Neural cell (in vitro differentiated cells): ENCODE data around the gene LLGL2. TPM values are rescaled to one million over a fixed set of nuclear protein-coding genes. Genes with fewer than 3 reads are reported as not detected.

ENCODE experiments used
- H2AFZ ChIP-seq: fragments of 200-600, 300-800 bp; sonication (generic), shearing (Covaris generic); 2 replicates; pipeline ENCODE4 v1.6.0; 2014; ENCODE audit warnings: low read depth, mild to moderate bottlenecking, antibody characterized with exemption, low read length, moderate library complexity
- H3F3A ChIP-seq: fragments of 200-600 bp; shearing (Covaris generic); 2 replicates; pipeline ENCODE4 v1.6.1; 2016; ENCODE audit warnings: mild to moderate bottlenecking, moderate library complexity, mixed read lengths, antibody characterized with exemption, low read length; ENCODE audit not compliant: insufficient read depth, poor library complexity, severe bottlenecking
- H3K27ac ChIP-seq: fragments of 200-600, 300-800 bp; sonication (generic), shearing (Covaris generic); 2 replicates; pipeline ENCODE4 v1.5.1; 2014; ENCODE audit warnings: mild to moderate bottlenecking, low read length, moderate library complexity
- H3K27me3 ChIP-seq: fragments of 300-800, 200-600 bp; sonication (generic), shearing (Covaris generic); 2 replicates; pipeline ENCODE4 v1.6.0; 2014; ENCODE audit warnings: mild to moderate bottlenecking, low read depth, low read length, moderate library complexity; ENCODE audit not compliant: insufficient read depth
- H3K36me3 ChIP-seq: fragments of 300-800, 200-600 bp; sonication (generic), shearing (Covaris generic); 2 replicates; pipeline ENCODE4 v1.5.1; 2014; ENCODE audit warnings: mild to moderate bottlenecking, antibody characterized with exemption, low read length, moderate library complexity; ENCODE audit not compliant: insufficient read depth
- H3K4me2 ChIP-seq: fragments of 300-800, 200-600 bp; sonication (generic), shearing (Covaris generic); 2 replicates; pipeline ENCODE4 v1.6.0; 2014; ENCODE audit warnings: mild to moderate bottlenecking, low read length
- H3K4me3 ChIP-seq: fragments of 300-800, 200-600 bp; sonication (generic), shearing (Covaris generic); 2 replicates; pipeline ENCODE4 v1.5.1; 2014; ENCODE audit warnings: mild to moderate bottlenecking, low read length, moderate library complexity
- H3K79me2 ChIP-seq: fragments of 200-600 bp; shearing (Covaris generic); replicated peaks from 2 replicates; pipeline ENCODE4 v1.6.0; 2014; ENCODE audit warnings: mild to moderate bottlenecking, low read length, moderate library complexity; ENCODE audit not compliant: insufficient read depth
- H3K9ac ChIP-seq: fragments of 300-800, 200-600 bp; sonication (generic), shearing (Covaris generic); 2 replicates; pipeline ENCODE4 v1.6.1; 2016; ENCODE audit warnings: mild to moderate bottlenecking, low read length, mixed read lengths
- H3K9me2 ChIP-seq: fragments of 200-600 bp; shearing (Covaris generic); 2 replicates; pipeline ENCODE4 v1.6.1; 2016; ENCODE audit warnings: mild to moderate bottlenecking, low read length, mixed read lengths; ENCODE audit not compliant: insufficient read depth
- H3K9me3 ChIP-seq: fragments of 200-600, 300-800 bp; sonication (generic), shearing (Covaris generic); 2 replicates; pipeline ENCODE4 v1.6.1; 2016; ENCODE audit warnings: mild to moderate bottlenecking, mixed run types, low read length, moderate library complexity, mixed read lengths
- H4K20me1 ChIP-seq: fragments of 200-600 bp; shearing (Covaris generic); 2 replicates; pipeline ENCODE4 v1.6.1; 2016; ENCODE audit warnings: mild to moderate bottlenecking, mixed run types; ENCODE audit not compliant: insufficient read depth
- CTCF ChIP-seq: fragments of 450-650 bp; IDR thresholded peaks from 2 replicates; pipeline ENCODE4 v1.5.1; 2014; ENCODE audit warnings: antibody characterized with exemption, mild to moderate bottlenecking, moderate library complexity; ENCODE audit not compliant: poor library complexity, severe bottlenecking
- EP300 ChIP-seq: fragments of 450-650 bp; conservative IDR thresholded peaks from 2 replicates; pipeline ENCODE4 v1.6.1; 2014; ENCODE audit warnings: antibody characterized with exemption, mild to moderate bottlenecking, moderate library complexity; ENCODE audit not compliant: poor library complexity, severe bottlenecking
- EZH2 ChIP-seq: fragments of 200-600, 300-800 bp; shearing (Covaris generic), sonication (generic); IDR thresholded peaks from 2 replicates; pipeline ENCODE4 v1.6.1; 2014; ENCODE audit warnings: antibody characterized with exemption, low read length, borderline replicate concordance, mild to moderate bottlenecking; ENCODE audit not compliant: insufficient read depth, poor library complexity, severe bottlenecking
- MXI1 ChIP-seq: fragments of 450-650 bp; conservative IDR thresholded peaks from 2 replicates; pipeline ENCODE4 v1.6.1; 2014; ENCODE audit warnings: antibody characterized with exemption, mild to moderate bottlenecking; ENCODE audit not compliant: poor library complexity, severe bottlenecking
- POLR2AphosphoS5 ChIP-seq: IDR thresholded peaks from 2 replicates; pipeline ENCODE4 v1.6.1; 2012
- RAD21 ChIP-seq: fragments of 450-650 bp; conservative IDR thresholded peaks from 2 replicates; pipeline ENCODE4 v1.6.1; 2014; ENCODE audit warnings: antibody characterized with exemption, mild to moderate bottlenecking, moderate library complexity
- REST ChIP-seq: IDR thresholded peaks from 2 replicates; pipeline ENCODE4 v1.6.1; 2012; ENCODE audit warnings: borderline replicate concordance
- SMC3 ChIP-seq: fragments of 450-650 bp; conservative IDR thresholded peaks from 2 replicates; pipeline ENCODE4 v1.6.1; 2014; ENCODE audit warnings: antibody characterized with exemption, mild to moderate bottlenecking, moderate library complexity; ENCODE audit not compliant: poor library complexity
- TAF1 ChIP-seq: IDR thresholded peaks from 2 replicates; pipeline ENCODE4 v1.6.1; 2012; ENCODE audit warnings: low read depth
- polyA plus RNA-seq: library from polyadenylated mRNA; depleted of rRNA; stranded (reverse); fragments of >200 nt; gene quantifications from 2 replicates; pipeline ENCODE4 v1.2.3, GENCODE V29; 2014

LLGL2 gene
- polyA plus RNA-seq, 1 donor from 2014 or later, result 0.95 TPM

- Histone ChIP-seq H4K20me1 (no peaks in the 10 kb centered on the region), H3K9ac (no peak overlapping the region), H2AFZ (no peak overlapping the region), H3K4me3 (no peak overlapping the region), H3K9me3 (no peaks in the 10 kb centered on the region), H3F3A (no peaks in the 10 kb centered on the region), H3K79me2 (no peaks in the 10 kb centered on the region), H3K9me2 (no peaks in the 10 kb centered on the region), H3K36me3 (no peaks in the 10 kb centered on the region), H3K27me3 (no peaks in the 10 kb centered on the region), H3K4me2 (no peak overlapping the region), H3K27ac (no peak overlapping the region)
- TF ChIP-seq MXI1, result no peak
- no peak for TF ChIP-seq EZH2
- no peak for TF ChIP-seq TAF1
- TF ChIP-seq CTCF, result no peak
- no peak for TF ChIP-seq EP300
- TF ChIP-seq REST, result no peak
- TF ChIP-seq POLR2AphosphoS5, result no peak
- TF ChIP-seq SMC3, result no peak
- no peak for TF ChIP-seq RAD21
Measured at GRCh38 chr17:75553295-75554110, 28.0 kb downstream of the LLGL2 start.

- Histone ChIP-seq H4K20me1 (no peaks in the 10 kb centered on the region), H3K9ac (no peak overlapping the region), H3K9me3 (no peaks in the 10 kb centered on the region), H3K4me3 (no peak overlapping the region), H3F3A (no peaks in the 10 kb centered on the region), H3K4me2 (no peak overlapping the region), H3K36me3 (no peaks in the 10 kb centered on the region), H3K79me2 (no peaks in the 10 kb centered on the region), H3K27ac (no peak overlapping the region), H2AFZ (no peak overlapping the region), H3K27me3 (no peaks in the 10 kb centered on the region), H3K9me2 (no peaks in the 10 kb centered on the region)
- TF ChIP-seq EZH2, result no peak
- no peak for TF ChIP-seq MXI1
- TF ChIP-seq REST, result no peak
- no peak for TF ChIP-seq EP300
- TF ChIP-seq SMC3, result no peak
- no peak for TF ChIP-seq POLR2AphosphoS5
Measured at GRCh38 chr17:75555679-75556153, 30.2 kb downstream of the LLGL2 start.
